Progenitor cell of endocrine pancreas (in vitro differentiated cells): ENCODE results near the gene ZNF536. TPM values are rescaled to one million over a fixed set of nuclear protein-coding genes. Genes with fewer than 3 reads are reported as not detected.

Source experiments
- DNase-seq: peaks from one replicate; pipeline ENCODE4 v3.0.0; 2021; ENCODE audit warnings: low spot score; ENCODE audit not compliant: unreplicated experiment
- H3K27ac Mint-ChIP-seq: 2 replicates; pipeline ENCODE4 v1.8.0; 2021; ENCODE audit warnings: mild to moderate bottlenecking, moderate library complexity, mixed read lengths
- H3K27me3 Mint-ChIP-seq: 2 replicates; pipeline ENCODE4 v1.8.0; 2021; ENCODE audit warnings: mixed read lengths
- H3K36me3 Mint-ChIP-seq: 2 replicates; pipeline ENCODE4 v1.8.0; 2022; ENCODE audit warnings: mixed read lengths; ENCODE audit not compliant: insufficient read depth
- H3K4me1 Mint-ChIP-seq: 2 replicates; pipeline ENCODE4 v1.8.0; 2021; ENCODE audit warnings: low read depth, mixed read lengths
- H3K4me3 Mint-ChIP-seq: 2 replicates; pipeline ENCODE4 v1.8.0; 2021; ENCODE audit warnings: low read depth, mild to moderate bottlenecking, moderate library complexity, mixed read lengths
- H3K9me3 Mint-ChIP-seq: 2 replicates; pipeline ENCODE4 v1.8.0; 2021; ENCODE audit warnings: low read depth, mixed read lengths
- total RNA-seq: library from RNA; stranded (reverse); gene quantifications from 2 replicates; pipeline ENCODE4 v1.2.1, GENCODE V29; 2021
- TF ChIP-seq, protein P1 (sequence below): fragments of 200-600 bp; sonication (generic); IDR thresholded peaks from one replicate; pipeline ENCODE4 v1.5.0; 2021; ENCODE audit warnings: antibody characterized with exemption, mild to moderate bottlenecking; ENCODE audit not compliant: unreplicated experiment

The ZNF536 gene
- total RNA-seq, 1 donor from 2014 or later = 2.0 TPM

- no peaks in the 10 kb centered on the region for H3K9me3 Mint-ChIP-seq
- no peak for DNase-seq
- H3K27me3 Mint-ChIP-seq = peaks cover 19% of the 10 kb centered on the region
- H3K27ac Mint-ChIP-seq = no peak overlapping the region
- H3K4me3 Mint-ChIP-seq = no peak overlapping the region
- TF ChIP-seq, protein P1, sequence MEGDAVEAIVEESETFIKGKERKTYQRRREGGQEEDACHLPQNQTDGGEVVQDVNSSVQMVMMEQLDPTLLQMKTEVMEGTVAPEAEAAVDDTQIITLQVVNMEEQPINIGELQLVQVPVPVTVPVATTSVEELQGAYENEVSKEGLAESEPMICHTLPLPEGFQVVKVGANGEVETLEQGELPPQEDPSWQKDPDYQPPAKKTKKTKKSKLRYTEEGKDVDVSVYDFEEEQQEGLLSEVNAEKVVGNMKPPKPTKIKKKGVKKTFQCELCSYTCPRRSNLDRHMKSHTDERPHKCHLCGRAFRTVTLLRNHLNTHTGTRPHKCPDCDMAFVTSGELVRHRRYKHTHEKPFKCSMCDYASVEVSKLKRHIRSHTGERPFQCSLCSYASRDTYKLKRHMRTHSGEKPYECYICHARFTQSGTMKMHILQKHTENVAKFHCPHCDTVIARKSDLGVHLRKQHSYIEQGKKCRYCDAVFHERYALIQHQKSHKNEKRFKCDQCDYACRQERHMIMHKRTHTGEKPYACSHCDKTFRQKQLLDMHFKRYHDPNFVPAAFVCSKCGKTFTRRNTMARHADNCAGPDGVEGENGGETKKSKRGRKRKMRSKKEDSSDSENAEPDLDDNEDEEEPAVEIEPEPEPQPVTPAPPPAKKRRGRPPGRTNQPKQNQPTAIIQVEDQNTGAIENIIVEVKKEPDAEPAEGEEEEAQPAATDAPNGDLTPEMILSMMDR = no peak
- peaks cover 10% of the 10 kb centered on the region for H3K4me1 Mint-ChIP-seq
- no peaks in the 10 kb centered on the region for H3K36me3 Mint-ChIP-seq
Measured at GRCh38 chr19:30350692-30351663, 21.2 kb upstream of the ZNF536 start.

DNA sequence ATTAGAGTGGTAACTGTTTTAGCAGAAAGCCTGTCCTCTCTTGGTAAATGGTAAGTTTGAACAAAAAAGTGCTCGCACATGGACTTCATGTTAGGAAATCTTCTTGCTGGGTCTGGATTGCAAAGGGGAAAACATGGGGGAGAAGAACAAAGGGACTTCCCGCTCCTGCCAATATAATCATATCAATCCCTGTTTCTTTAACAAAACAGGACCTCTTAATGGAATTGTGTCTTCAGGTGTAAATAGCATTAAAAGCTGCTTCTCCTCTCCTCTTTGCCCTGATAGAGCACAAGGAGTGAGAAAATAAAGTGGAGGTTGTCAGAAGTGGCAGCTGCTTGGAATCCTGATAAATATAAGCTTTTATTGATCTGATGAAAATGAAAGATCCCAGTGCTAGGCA is 20.4 kb upstream of the ZNF536 start:
- H3K27ac Mint-ChIP-seq = no peak overlapping the region
- H3K4me3 Mint-ChIP-seq = no peak overlapping the region
- no peak for DNase-seq
- H3K36me3 Mint-ChIP-seq = no peaks in the 10 kb centered on the region
- peaks cover 19% of the 10 kb centered on the region for H3K27me3 Mint-ChIP-seq
- H3K9me3 Mint-ChIP-seq = no peaks in the 10 kb centered on the region
- H3K4me1 Mint-ChIP-seq = peaks cover 10% of the 10 kb centered on the region
- TF ChIP-seq, protein P1 = no peak

DNA sequence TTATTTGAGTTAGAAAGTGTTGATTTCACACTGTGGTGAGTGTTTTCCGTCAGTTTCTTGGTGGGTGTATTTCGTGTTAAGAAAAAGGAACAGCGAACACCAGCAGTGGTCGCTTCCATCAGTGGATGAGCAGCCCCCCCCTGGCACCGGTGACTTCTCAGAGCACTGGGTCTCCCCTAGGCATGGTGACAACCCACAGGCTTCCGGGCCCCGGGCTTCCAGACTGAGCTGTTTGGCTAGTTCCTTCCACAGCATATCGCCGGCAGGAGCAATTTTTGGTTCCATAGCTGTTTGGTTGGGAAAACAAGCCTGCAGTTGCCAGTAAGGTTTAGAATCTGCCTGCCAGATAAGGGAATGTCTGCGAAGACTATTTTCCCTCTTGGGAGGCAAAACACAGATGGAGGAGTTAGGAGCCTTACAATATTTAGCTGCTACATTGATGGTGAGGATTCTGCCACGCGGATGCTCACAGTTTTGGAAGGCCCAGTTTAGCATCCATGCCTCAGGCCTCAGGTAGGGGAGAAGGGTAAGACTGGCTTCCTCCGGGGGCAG is 18.7 kb upstream of the ZNF536 start:
- TF ChIP-seq, protein P1 = no peak
- H3K9me3 Mint-ChIP-seq = no peaks in the 10 kb centered on the region
- no peak overlapping the region for H3K4me3 Mint-ChIP-seq
- H3K4me1 Mint-ChIP-seq = peaks cover 10% of the 10 kb centered on the region
- no peak for DNase-seq
- no peaks in the 10 kb centered on the region for H3K36me3 Mint-ChIP-seq
- H3K27me3 Mint-ChIP-seq = peaks cover 21% of the 10 kb centered on the region
- no peak overlapping the region for H3K27ac Mint-ChIP-seq

GRCh38 chr19:30355586-30355985 is 16.6 kb upstream of the ZNF536 start:
- TF ChIP-seq, protein P1 = no peak
- Mint-ChIP-seq H3K27ac (no peak overlapping the region), H3K4me3 (no peak overlapping the region), H3K27me3 (peaks cover 29% of the 10 kb centered on the region), H3K4me1 (peaks cover 10% of the 10 kb centered on the region), H3K9me3 (no peaks in the 10 kb centered on the region), H3K36me3 (no peaks in the 10 kb centered on the region)
- no peak for DNase-seq

GRCh38 chr19:30356951-30357579 is 15.1 kb upstream of the ZNF536 start:
- DNase-seq = no peak
- Mint-ChIP-seq H3K27ac (no peak overlapping the region), H3K4me3 (no peak overlapping the region), H3K36me3 (no peaks in the 10 kb centered on the region), H3K9me3 (no peaks in the 10 kb centered on the region), H3K4me1 (peaks cover 6% of the 10 kb centered on the region), H3K27me3 (peaks cover 33% of the 10 kb centered on the region)
- TF ChIP-seq, protein P1 = no peak
